ENCODE results near the gene ADAM12. TPM values are rescaled to one million over a fixed set of nuclear protein-coding genes. Genes with fewer than 3 reads are reported as not detected.

Gene ADAM12
- total RNA-seq, 1 experiment from 2014 or later, result 0.24 TPM

DNA sequence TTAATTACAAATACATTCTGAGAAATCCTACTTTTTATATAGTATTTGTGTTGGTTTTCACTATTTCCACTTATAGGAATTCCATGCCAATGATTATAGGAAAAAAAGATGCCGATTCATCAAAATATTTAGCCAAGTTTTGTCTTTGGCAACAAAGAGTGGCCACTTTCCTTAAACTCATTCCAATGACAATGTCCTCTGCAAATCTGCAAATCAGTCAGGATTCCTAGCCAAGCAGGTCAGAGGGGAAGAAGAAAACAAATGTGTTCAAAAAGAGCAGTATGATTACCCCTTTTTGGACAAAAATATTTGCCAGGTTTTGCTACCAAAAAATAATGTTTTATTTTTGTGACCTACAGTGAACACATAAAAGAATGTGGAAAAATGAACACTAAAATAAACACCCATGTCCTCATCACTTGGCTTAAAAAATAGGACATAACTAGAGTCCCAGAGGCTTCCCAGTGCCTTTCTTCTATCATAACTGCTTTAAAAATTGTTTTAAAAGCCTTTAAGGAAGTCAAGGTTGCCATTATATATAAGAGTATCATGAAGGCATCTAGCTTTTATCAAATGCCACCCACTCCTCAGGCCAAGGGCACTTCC is 125.9 kb downstream of the ADAM12 start:
- Mint-ChIP-seq H3K9me3 (peaks cover 17 to 21% of the 10 kb centered on the region in 2 experiments), H3K4me3 (no peak overlapping the region), H3K36me3 (ENCODE audit: insufficient read depth in 1 of 3, low read depth in 3 of 3) (peaks cover 11 to 21% (median 16%) of the 10 kb centered on the region in 3 experiments), H3K27me3 (ENCODE audit: low read depth) (no peaks in the 10 kb centered on the region; the same call in 1 of the 2 replicates), H3K4me1 (peaks cover 18 to 26% of the 10 kb centered on the region in 2 experiments), H3K27ac (peak overlapping the region in 1 of 3 experiments; percentile 64; a peak in 2 of 7 replicates)
- Histone ChIP-seq H2AK5ac (ENCODE audit: insufficient read length, low read length) (no peak overlapping the region), H2AFZ (ENCODE audit: low read length) (no peak overlapping the region), H3K4ac (ENCODE audit: low read depth, low read length) (no peak overlapping the region), H3K4me1 (ENCODE audit: insufficient read depth, low read length) (peaks cover 5% of the 10 kb centered on the region), H2BK12ac (ENCODE audit: insufficient read length, low read depth, low read length) (no peak overlapping the region), H3K79me1 (ENCODE audit: insufficient read depth, low read depth, low read length, poor library complexity, severe bottlenecking) (no peaks in the 10 kb centered on the region), H4K5ac (ENCODE audit: insufficient read length, low read depth, low read length) (no peak overlapping the region), H3T11ph (ENCODE audit: low read length) (no peak overlapping the region), H3K23ac (ENCODE audit: insufficient read length, low read depth, low read length) (no peak overlapping the region), H2BK5ac (ENCODE audit: insufficient read length, low read length) (no peak overlapping the region), H4K20me1 (ENCODE audit: control insufficient read depth, insufficient read depth, insufficient read length) (no peaks in the 10 kb centered on the region), H4K91ac (ENCODE audit: insufficient read length, low read depth, low read length) (no peak overlapping the region), H2BK20ac (ENCODE audit: low read depth, low read length, poor library complexity, severe bottlenecking) (no peak overlapping the region), H3K14ac (ENCODE audit: insufficient read depth, low read length) (no peak overlapping the region), H2BK120ac (ENCODE audit: low read depth, low read length, poor library complexity, severe bottlenecking) (no peak overlapping the region), H2BK15ac (ENCODE audit: low read depth, low read length) (no peak overlapping the region), H3K79me2 (ENCODE audit: insufficient read depth, low read length) (no peaks in the 10 kb centered on the region), H3K27me3 (ENCODE audit: insufficient read depth, low read length) (no peaks in the 10 kb centered on the region), H3K27ac (ENCODE audit: insufficient read length, low read depth, low read length) (no peak overlapping the region), H3K9ac (ENCODE audit: extremely low read depth, insufficient read length, low read length) (no peak overlapping the region), H3K23me2 (ENCODE audit: insufficient read length, low read depth, low read length, poor library complexity, severe bottlenecking) (no peaks in the 10 kb centered on the region), H4K8ac (replicated peaks; ENCODE audit: insufficient read length, low read depth, low read length) (no peak overlapping the region), H3K18ac (ENCODE audit: insufficient read length, low read depth, low read length) (no peak overlapping the region), H3K56ac (ENCODE audit: insufficient read length, low read depth, low read length) (no peak overlapping the region), H3K9me3 (ENCODE audit: control insufficient read depth, low read depth, low read length) (peaks cover 12% of the 10 kb centered on the region), H3K4me2 (ENCODE audit: insufficient read depth, insufficient read length, low read length) (no peak overlapping the region)
- TF ChIP-seq, protein P1, sequence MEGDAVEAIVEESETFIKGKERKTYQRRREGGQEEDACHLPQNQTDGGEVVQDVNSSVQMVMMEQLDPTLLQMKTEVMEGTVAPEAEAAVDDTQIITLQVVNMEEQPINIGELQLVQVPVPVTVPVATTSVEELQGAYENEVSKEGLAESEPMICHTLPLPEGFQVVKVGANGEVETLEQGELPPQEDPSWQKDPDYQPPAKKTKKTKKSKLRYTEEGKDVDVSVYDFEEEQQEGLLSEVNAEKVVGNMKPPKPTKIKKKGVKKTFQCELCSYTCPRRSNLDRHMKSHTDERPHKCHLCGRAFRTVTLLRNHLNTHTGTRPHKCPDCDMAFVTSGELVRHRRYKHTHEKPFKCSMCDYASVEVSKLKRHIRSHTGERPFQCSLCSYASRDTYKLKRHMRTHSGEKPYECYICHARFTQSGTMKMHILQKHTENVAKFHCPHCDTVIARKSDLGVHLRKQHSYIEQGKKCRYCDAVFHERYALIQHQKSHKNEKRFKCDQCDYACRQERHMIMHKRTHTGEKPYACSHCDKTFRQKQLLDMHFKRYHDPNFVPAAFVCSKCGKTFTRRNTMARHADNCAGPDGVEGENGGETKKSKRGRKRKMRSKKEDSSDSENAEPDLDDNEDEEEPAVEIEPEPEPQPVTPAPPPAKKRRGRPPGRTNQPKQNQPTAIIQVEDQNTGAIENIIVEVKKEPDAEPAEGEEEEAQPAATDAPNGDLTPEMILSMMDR (conservative IDR thresholded peaks at IDR 0.05), result no peak
- no CpG with 5 or more reads among the region's 1 CpG for WGBS (ENCODE audit: extremely low coverage, insufficient read length, low lambda C conversion rate)
- DNase-seq, result no peak

Measured in H9 (cell line).